ENCODE measurements around the gene COPS7A.
"Not testable (repeated sequence)": the region's sequence is repeated elsewhere in the genome, so short reads cannot be mapped to it uniquely, and the experiment has no call there.

Gene COPS7A

DNA sequence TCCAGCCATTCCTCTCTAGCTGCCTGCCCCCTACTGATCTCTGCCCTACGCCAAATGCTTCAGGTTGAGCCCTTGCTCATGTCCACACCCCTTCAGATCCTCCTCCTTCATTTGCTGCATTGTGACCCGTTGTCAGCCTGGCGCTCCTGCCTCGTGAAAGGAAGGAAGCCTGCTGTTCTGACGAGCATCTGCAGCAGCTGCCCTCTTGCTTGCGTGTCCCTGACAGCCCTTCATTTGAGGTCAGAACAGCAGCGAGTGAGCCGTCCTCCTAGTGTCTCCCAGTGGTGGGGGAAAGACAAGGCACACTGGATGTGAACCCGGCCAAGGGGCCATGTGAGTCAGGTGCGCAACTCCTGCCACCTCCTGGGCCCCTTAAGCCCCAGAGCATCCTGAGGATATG, 20.2 kb upstream of the COPS7A start:
- DNase-seq, result peak in 1 of 2 experiments; percentile 50

DNA sequence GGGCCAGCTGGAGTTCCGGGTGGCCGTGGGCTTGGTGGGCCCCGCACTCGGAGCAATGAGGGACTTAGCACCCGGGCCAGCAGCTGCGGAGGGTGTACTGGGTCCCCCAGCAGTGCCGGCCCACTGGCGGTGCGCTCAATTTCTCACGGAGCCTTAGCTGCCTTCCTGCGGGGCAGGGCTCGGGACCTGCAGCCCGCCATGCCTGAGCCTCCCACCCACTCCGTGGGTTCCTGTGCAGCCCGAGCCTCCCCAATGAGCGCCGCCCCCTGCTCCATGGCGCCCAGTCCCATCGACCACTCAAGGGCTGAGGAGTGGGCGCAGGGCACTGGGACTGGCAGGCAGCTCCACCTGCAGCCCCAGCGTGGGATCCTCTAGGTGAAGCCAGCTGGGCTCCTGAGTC, 15.5 kb upstream of the COPS7A start:
- not testable (repeated sequence) for DNase-seq

DNA sequence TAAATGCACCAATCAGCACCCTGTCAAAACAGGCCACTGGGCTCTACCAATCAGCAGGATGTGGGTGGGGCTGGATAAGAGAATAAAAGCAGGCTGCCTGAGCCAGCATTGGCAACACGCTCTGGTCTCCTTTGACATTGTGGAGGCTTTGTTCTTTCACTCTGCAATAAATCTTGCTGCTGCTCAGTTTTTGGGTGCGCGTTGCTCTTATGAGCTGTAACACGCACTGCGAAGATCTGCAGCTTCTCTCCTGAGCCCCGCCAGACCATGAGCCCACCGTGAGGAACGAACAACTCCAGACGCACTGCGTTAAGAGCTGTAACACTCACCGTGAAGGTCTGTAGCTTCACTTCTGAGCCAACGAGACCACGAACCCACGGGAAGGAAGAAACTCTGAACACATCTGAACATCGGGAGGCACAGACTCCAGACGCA, 14.9 kb upstream of the COPS7A start:
- peak in 1 of 2 experiments; percentile 24 for DNase-seq

DNA sequence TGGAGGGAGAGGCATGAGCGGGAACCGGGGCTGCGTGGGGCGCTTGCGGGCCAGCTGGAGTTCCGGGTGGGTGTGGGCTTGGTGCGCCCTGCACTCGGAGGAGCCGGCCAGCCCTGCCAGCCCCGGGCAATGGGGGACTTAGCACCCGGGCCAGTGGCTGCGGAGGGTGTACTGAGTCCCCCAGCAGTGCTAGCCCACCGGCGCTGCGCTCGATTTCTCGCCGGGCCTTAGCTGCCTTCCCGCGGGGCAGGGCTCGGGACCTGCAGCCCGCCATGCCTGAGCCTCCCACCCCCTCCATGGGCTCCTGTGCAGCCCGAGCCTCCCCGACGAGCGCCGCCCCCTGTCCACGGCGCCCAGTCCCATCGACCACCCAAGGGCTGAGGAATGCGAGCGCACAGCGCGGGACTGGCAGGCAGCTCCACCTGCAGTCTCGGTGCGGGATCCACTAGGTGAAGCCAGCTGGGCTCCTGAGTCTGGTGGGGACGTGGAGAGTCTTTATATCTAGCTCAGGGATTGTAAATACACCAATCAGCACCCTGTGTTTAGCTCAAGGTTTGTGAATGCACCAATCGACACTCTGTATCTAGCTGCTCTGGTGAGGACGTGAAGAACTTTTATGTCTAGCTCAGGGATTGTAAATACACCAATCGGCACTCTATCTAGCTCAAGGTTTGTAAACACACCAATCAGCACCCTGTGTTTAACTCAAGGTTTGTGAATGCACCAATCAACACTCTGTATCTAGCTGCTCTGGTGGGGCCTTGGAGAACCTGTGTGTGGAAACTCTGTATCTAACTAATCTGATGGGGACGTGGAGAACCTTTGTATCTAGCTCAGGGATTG, 7.6 kb upstream of the COPS7A start:
- not testable (repeated sequence) for DNase-seq

DNA sequence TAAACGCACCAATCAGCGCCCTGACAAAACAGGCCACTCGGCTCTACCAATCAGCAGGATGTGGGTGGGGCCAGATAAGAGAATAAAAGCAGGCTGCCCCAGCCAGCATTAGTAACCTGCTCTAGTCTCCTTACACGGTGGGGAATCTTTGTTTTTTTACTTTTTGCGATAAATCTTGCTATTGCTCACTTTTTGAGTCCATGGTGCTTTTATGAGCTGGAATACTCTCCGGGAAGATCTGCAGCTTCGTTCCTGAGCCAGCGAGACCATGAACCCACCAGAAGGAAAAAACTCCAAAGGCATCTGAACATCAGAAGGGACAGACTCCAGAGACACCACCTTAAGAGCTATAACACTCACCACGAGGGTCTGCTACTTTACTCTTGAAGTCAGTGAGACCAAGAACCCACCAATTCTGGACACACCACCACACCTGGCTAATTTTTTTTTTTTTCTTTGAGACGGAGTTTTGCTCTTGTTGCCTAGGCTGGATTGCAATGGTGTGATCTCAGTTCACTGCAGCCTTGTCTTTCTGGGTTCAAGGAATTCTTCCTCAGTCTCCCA, 6.9 kb upstream of the COPS7A start:
- peak in 1 of 2 experiments; percentile 14 for DNase-seq

DNA sequence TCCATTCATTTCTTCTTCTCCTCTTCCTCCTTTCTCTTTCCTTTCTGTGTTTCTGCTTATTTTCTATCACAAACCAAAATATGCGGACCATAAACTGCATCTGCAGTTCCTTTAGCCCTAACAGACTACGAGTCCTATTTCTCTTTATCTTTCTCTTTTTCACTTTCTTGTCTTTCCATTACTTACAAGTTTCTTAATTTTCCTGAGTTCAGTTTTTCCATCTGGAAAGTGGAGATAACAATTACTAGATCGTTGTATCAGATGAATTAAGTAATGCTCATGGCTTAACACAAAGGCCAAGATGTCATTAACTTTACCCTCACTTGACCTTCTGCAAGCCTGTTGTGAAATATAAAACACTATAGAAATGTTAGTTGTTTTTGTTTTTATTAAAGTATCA, 983 bp upstream of the COPS7A start:
- DNase-seq, result no peak

DNA sequence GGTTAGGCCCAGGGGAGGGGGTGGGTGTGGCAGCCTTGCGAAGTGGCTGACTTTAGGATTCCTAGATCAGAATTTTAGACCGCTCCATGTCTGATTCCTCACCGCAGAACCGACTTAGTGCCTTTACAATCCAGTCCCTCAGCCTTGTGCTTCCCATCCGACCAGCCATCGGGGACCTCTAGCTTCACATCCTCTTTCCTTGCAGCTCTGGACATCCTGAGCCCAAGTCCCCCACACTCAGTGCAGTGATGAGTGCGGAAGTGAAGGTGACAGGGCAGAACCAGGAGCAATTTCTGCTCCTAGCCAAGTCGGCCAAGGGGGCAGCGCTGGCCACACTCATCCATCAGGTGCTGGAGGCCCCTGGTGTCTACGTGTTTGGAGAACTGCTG, 557 bp downstream of the COPS7A start:
- peak in 1 of 2 experiments; percentile 42 for DNase-seq

DNA sequence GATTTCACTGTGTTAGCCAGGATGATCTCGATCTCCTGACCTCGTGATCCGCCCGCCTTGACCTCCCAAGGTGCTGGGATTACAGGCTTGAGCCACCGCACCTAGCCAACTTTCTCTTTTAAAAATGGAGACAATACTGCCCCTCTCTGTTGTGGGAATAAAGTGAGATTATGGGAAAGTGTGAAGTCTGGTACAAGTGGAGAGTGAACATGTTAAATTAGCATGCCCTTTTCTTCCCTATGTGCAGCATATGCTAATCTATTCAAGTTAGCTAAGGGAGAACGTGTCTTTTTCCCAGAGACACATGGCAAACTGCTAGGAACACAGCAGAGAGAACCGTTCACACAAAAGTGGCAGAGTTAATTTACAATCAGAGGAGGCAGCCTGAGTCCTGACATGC, 1.5 kb downstream of the COPS7A start:
- DNase-seq, result no peak

DNA sequence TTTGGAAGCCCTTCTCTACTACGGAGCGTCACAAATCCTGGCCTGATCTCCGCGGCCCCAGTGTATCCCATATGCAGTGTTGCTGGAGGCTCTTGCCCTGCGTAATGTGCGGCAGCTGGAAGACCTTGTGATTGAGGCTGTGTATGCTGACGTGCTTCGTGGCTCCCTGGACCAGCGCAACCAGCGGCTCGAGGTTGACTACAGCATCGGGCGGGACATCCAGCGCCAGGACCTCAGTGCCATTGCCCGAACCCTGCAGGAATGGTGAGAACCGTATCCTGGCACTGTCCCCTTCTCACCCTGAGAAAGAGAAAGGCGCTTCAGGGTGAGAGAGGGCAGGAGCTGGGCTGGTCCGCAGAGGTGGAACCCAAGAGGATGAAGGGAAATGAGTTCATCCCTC, 5.3 kb downstream of the COPS7A start:
- DNase-seq, result no peak

DNA sequence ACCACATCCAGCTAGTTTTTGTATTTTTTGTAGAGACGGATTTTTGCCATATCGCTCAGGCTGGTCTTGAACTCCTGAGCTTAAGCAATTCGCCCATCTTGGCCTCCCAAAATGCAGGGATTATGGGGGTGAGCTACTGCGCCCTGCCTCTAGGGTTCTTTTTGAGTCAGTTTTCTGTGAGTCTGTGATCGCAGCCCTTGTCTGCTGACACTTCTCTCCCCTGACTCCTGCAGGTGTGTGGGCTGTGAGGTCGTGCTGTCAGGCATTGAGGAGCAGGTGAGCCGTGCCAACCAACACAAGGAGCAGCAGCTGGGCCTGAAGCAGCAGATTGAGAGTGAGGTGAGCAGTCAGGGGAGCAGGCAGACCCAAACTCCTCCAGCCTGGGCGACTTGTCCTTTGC, 6.3 kb downstream of the COPS7A start:
- DNase-seq, result no peak

DNA sequence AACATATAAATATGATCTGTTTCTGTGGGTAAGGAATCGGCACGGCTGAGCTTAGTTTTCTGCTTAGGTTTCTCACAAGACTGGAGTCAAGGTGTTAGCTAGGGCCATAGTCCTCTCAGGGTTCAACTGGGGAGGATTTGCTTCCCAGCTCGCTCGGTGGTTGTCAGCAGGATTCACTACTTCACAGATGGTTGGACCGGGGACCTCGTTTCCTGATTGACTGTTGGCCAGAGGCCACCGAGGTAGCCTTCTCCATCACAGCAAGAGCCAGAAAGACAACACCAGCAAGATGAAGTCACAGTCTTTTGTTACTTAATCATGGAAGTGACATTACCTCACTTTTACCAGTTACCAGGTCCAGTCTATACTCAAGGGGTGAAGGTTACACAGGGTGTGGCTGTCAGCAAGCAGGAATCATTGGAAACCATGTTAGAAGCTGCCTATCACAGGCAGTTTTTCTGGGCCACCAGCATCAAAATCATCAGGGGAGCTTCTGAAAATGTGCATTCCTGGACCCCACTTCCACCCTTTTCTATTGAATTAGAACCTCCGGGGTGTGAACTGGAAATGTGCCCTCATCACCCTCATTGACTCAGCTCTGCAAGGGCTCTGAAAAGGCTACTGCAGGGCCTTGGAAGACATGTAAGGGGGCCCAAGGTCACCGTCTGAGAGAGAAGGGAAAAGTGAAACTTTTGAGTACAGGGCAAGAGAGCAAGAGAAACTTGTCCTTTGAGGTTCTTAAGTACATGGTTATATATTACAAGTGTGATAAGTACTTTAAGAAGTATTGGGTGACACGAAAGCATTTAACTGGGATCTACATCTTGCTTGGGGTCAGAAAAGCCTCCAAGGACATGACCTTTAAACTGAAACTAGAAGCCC, 10.9 kb downstream of the COPS7A start:
- DNase-seq, result no peak

DNA sequence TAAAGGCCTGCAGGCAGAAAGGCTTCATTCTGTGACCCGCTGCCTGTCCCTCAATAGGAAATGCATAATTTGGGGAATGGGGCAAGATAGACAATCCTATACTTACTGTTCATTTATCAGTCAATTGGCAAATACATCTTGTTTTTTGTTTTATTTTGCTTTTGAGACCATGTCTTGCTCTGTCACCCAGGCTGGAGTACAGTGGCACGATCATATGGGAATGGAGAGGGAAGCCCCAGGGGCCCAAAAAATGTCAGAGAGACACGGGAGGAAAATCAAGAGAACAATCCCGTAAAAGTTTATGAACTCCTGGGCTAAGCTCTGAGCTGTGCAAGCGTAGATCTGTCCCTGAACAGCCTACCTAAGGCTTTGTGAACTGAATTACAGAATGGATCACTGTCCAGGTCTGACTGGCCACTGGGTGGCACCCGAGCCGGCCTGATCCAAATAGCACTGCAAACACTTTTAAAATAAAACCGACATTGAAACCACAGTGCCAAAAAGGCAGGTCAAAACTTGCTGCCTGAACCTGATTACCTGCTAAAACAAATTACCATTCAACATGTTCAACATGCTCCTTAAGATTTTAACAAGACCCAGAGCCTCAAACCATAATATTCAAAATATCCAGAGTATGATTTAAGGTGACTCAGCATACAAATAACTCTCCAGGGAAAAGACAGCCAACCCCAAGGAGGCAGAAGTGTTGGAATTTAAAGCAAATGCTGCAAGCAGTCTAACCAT, 11.8 kb downstream of the COPS7A start:
- DNase-seq, result peak; percentile 36 to 74

DNA sequence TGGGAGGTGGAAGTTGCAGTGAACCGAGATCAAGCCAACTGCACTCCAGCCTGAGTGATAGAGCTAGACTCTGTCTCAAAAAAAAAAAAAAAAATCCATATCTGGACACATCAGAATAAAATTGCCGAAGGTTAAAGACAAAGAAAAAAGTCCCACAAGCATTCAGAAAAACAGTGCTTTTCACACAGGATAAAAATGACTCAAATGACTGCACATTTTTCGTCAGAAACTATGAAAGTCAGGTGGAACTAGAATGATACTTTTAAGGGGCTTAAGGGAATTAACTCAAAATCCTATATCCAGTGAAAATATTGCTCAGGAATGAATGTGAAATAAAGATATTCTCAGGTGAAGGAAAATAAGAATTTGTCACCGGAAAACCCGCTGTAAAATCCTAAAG, 12.9 kb downstream of the COPS7A start:
- DNase-seq, result no peak

DNA sequence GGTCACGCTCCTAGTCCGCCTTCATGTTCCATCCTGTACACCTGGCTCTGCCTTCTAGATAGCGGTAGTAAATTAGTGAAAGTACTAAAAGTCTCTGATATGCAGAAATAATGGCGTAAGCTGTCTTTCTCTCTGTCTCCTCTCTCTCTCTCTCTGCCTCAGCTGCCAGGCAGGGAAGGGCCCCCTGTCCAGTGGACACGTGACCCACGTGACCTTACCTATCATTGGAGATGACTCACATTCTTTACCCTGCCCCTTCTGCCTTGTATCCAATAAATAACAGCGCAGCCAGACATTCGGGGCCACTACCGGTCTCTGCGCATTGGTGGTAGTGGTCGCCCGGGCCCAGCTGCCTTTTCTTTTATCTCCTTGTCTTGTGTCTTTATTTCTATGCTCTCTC, 18.2 kb downstream of the COPS7A start:
- not testable (repeated sequence) for DNase-seq

DNA sequence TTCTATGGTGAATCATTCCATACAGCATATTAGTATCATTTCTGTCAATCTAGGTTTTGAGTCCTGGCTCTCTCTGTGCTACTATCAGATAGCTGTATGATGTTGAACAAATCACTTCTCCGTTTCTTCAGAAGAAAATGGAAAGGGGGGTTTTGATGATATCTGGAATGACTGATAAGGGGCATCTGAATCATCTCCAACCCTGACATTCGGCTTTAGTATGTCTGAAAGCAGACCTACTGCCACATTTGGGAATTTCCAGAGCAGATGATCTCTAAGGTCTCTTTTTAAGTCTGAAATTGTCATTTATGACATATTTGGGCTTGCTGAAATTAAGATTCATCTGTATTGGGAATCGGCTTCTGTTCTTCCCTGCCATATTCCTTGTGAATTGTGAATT, 19.0 kb downstream of the COPS7A start:
- no peak for DNase-seq

DNA sequence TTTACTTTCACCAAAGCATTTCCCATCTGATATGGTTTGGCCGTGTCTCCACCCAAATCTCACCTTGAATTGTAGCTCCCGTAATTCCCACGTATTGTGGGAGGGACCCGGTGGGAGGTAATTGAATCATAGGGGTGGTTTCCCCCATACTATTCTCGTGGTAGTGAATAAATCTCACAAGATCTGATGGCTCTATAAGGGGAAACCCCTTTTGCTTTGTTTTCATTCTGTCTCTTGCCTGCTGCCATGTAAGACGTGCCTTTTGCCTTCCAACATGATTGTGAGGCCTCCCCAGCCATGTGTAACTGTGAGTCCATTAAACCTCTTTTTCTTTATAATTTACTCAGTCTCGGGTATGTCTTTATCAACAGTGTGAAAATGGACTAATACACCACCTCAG, 19.5 kb downstream of the COPS7A start:
- DNase-seq, result not testable (repeated sequence)

DNA sequence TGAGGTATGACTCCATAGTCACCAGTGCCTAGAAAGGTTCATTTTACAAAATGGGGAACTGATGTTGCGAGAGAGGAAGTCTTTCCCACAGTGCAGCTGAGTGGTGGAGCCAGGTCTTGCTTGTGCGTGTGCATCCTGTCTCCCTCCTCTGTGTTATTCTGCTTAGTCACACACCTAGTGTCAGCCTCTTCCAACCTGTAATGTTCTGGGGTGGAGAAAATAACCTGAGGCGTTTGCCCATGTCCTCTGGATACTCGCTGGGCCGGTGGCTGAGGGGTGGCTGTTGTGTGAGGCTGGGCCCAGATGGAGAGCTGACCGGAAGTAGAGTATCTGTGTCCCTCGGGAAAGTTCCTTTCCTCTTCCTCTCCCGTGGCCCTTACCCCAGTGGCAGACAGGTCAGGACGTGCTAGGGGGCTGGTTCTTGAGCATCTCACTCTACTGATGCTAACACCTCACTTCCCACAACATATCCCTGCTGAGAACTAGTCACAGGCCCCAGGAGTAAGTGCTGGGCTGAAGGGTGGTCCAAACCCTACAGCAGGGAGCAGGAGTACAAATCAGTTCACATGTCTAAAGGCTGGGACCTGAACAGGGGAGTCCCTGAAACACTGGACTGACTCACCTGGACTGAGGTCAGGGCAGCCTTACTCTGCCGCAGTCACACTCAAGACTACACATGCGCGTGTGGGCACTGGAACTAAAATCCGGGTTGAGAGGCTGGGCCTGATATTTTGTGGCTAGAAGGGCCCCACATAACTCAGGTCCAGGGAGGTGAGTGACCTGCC, 22.1 kb downstream of the COPS7A start:
- no peak for DNase-seq

DNA sequence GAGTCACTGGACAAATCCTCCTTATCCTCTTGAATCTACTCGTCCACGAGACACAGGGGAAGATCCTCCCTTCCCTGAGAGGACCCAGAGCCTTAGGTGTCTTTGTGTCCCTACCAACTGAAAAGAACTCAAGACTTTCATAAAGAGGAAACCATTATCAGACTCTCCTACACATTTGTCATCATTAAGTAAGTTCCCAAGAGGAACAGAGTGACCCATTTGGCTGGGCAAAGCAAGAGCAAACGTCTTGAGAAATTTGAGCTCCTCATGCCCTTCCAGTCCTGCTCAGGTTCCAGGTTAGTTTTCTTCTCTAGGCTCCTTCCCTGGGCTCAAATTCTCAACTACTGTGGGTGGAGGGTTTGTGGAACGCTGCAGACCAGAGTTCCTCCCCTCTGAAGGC, 23.4 kb downstream of the COPS7A start:
- no peak for DNase-seq

DNA sequence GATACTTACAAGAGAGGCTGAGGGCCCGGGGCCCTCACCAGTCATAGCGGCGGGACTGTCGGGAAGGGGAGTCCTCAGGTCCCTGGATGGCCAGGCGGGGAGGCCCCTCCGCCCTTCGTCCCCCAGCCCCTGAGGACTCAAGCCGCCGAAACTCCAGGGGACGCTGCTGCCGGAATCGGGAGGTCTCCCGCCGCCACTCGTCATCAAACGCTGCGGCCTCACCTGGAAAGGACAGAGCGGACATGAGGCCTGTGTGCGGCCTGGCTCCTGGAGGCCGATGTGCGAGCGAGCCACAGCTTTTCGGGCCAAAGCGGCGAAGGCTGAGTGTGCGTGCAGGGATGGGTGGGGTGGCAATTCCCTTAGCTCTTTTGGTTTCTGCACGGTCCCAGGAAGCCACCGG, 24.9 kb downstream of the COPS7A start:
- DNase-seq, result no peak

DNA sequence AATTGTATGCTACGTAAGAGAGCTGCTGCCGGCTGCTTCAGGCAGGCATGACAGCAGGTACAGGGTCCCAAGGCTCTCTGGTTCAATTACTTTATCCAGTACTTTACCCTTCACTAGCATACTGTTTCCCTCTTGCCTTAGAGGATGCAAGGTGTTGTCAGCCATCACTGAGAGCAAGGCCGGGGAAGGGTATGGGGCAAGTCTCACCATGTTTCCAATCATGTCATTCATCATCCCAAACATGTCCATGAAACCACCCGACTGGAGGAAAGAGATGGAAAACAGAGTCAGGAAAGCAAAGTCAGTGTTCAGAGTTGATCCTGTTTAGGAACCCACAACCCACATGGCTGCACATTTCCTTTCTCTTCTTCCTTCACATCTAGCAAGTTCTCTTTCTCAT, 26.7 kb downstream of the COPS7A start:
- DNase-seq, result no peak

DNA sequence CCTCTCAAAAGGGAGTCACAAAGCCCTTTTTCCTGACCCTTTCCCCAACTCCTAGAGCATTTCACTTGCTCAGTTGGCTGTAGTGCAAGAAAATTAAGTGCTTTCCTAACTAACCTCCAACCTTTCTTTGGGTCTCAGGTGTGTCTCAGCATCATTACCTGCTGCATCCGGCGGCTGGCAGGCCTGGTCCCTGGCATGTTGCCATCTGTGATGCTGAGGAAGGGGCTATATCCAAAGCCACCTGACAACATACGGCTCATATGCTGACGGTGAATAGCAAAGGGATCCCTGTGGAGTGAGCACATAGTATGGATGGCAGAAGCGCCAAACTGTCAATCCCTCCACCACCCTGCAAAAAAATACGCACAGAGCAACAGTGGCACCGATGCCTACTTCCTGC, 27.9 kb downstream of the COPS7A start:
- no peak for DNase-seq
